Measurements from ENCODE around the gene HLCS. TPM values are rescaled to one million over a fixed set of nuclear protein-coding genes. Genes with fewer than 3 reads are reported as not detected.
"Not testable (repeated sequence)": the region's sequence is repeated elsewhere in the genome, so short reads cannot be mapped to it uniquely, and the experiment has no call there.

HLCS gene
- total RNA-seq, 2 experiments from 2014 or later, result 12.5 to 15.5 TPM

- Mint-ChIP-seq H3K27me3 (no peaks in the 10 kb centered on the region), H3K9me3 (no peaks in the 10 kb centered on the region), H3K4me1 (ENCODE audit: low read depth) (peaks cover 9% of the 10 kb centered on the region), H3K4me3 (no peak overlapping the region), H3K27ac (no peak overlapping the region), H3K36me3 (ENCODE audit: low read depth) (no peaks in the 10 kb centered on the region)
- POLR2A ChIA-PET, result no interaction called here
- no peak for TF ChIP-seq CTCF (IDR thresholded peaks at IDR 0.05)
- DNase-seq (no peak), ATAC-seq (no peak)
- CTCF ChIA-PET, result interaction anchor here (1.0 to 3.1 kb wide), 7 partner anchors 8 to 39 kb away, joined by 3 to 13 read pairs (median 4); partner anchors contain the start of gene HLCS
- intact Hi-C loops (cut with micrococcal nuclease), result no loop called here
These were observed 32.8 kb upstream of the HLCS start for GRCh38 chr21:36999131-36999898.

- H3K9me3 Mint-ChIP-seq; H3K27me3 Mint-ChIP-seq; intact Hi-C loops (cut with micrococcal nuclease); CTCF ChIA-PET; H3K27ac Mint-ChIP-seq; DNase-seq; ATAC-seq; H3K4me1 Mint-ChIP-seq (ENCODE audit: low read depth); H3K4me3 Mint-ChIP-seq; H3K36me3 Mint-ChIP-seq (ENCODE audit: low read depth): not testable (repeated sequence)
- POLR2A ChIA-PET, result interaction anchor here (2.3 kb wide), 1 partner anchor 12 kb away, joined by 6 read pairs; the partner anchor contains the start of gene RIPPLY3
These were observed 28.8 kb upstream of the HLCS start for GRCh38 chr21:36995285-36995684.

GRCh38 chr21:36994501-36995158 is 28.2 kb upstream of the HLCS start:
- H3K9me3 Mint-ChIP-seq, result no peaks in the 10 kb centered on the region
- intact Hi-C loops (cut with micrococcal nuclease), result no loop called here
- peak overlapping the region; percentile 26 for H3K4me3 Mint-ChIP-seq
- no peak for TF ChIP-seq CTCF (IDR thresholded peaks at IDR 0.05)
- H3K36me3 Mint-ChIP-seq (ENCODE audit: low read depth), result no peaks in the 10 kb centered on the region
- peak; percentile 66 for DNase-seq
- H3K27me3 Mint-ChIP-seq, result no peaks in the 10 kb centered on the region
- H3K4me1 Mint-ChIP-seq (ENCODE audit: low read depth), result peaks cover 7% of the 10 kb centered on the region
- no peak for ATAC-seq
- no peak overlapping the region for H3K27ac Mint-ChIP-seq
- POLR2A ChIA-PET, result interaction anchor here (0.9 to 2.3 kb wide), 2 partner anchors 12 to 30 kb away, joined by 3 to 6 read pairs; partner anchors contain the start of gene RIPPLY3
- CTCF ChIA-PET, result interaction anchor here (0.6 to 0.8 kb wide), 2 partner anchors 17 to 55 kb away, joined by 3 read pairs; no protein-coding TSS in a partner anchor

GRCh38 chr21:36992671-36993070 is 26.2 kb upstream of the HLCS start:
- Mint-ChIP-seq H3K27me3 (no peaks in the 10 kb centered on the region), H3K4me3 (no peak overlapping the region), H3K9me3 (no peaks in the 10 kb centered on the region), H3K27ac (no peak overlapping the region), H3K4me1 (ENCODE audit: low read depth) (peaks cover 21% of the 10 kb centered on the region), H3K36me3 (ENCODE audit: low read depth) (no peaks in the 10 kb centered on the region)
- no peak for ATAC-seq
- TF ChIP-seq CTCF (IDR thresholded peaks at IDR 0.05), result no peak
- DNase-seq, result no peak
- POLR2A ChIA-PET, result no interaction called here
- intact Hi-C loops (cut with micrococcal nuclease), result no loop called here
- CTCF ChIA-PET, result interaction anchor here (1.5 to 3.4 kb wide), 2 partner anchors 15 to 18 kb away, joined by 4 to 11 read pairs; no protein-coding TSS in a partner anchor

GRCh38 chr21:36990508-36991205 is 24.2 kb upstream of the HLCS start:
- no peak for TF ChIP-seq CTCF (IDR thresholded peaks at IDR 0.05)
- Mint-ChIP-seq H3K36me3 (ENCODE audit: low read depth) (no peaks in the 10 kb centered on the region), H3K4me1 (ENCODE audit: low read depth) (peaks cover 36% of the 10 kb centered on the region), H3K9me3 (no peaks in the 10 kb centered on the region), H3K27ac (peak overlapping the region; percentile 62), H3K27me3 (no peaks in the 10 kb centered on the region), H3K4me3 (peak overlapping the region; percentile 68)
- intact Hi-C loops (cut with micrococcal nuclease), result no loop called here
- CTCF ChIA-PET, result interaction anchor here (0.7 to 3.4 kb wide), 17 partner anchors 9 to 79 kb away, joined by 3 to 33 read pairs (median 5); partner anchors contain the start of genes HLCS and RIPPLY3
- ATAC-seq (no peak), DNase-seq (no peak)
- POLR2A ChIA-PET, result interaction anchor here (1.0 to 2.2 kb wide), 3 partner anchors 14 to 43 kb away, joined by 4 to 11 read pairs (median 6); partner anchors contain the start of gene HLCS

Data from activated CD8-positive, alpha-beta T cell treated with anti-CD3 and anti-CD28 coated beads for 36 hours (primary cell).